WTC11 (cell line): Measurements from ENCODE around the gene CRYZ. TPM values are rescaled to one million over a fixed set of nuclear protein-coding genes. Genes with fewer than 3 reads are reported as not detected.
A peak's percentile ranks its signal among the peaks of the same experiment; 100 is the strongest.

ENCODE experiments used
- ATAC-seq: fragments of 200-7000 bp; cut with Tn5 transposase; 2 replicates; pipeline ENCODE4 v1.10.0; 2021; ENCODE audit warnings: mild to moderate bottlenecking, moderate library complexity
- CTCF ChIA-PET: fragments of 300-600 bp; sonication (Branson Sonifier 250); formaldehyde crosslinking; loops from one replicate; lab custom pipeline; 2021; ENCODE audit warnings: antibody characterized with exemption; lab: Charles Lee
- POLR2A ChIA-PET: fragments of 350-600 bp; sonication (Branson Sonifier 250); formaldehyde crosslinking; loops from one replicate; lab custom pipeline; 2021; ENCODE audit warnings: antibody characterized with exemption; lab: Charles Lee
- DNase-seq: peaks from one replicate; pipeline ENCODE4 v3.0.0; 2021; ENCODE audit warnings: low spot score
- H3K27ac Mint-ChIP-seq: 2 replicates; pipeline ENCODE4 v1.8.0; 2021; ENCODE audit warnings: mixed read lengths
- H3K27me3 Mint-ChIP-seq: 2 replicates; pipeline ENCODE4 v1.8.0; 2021; ENCODE audit warnings: low read depth, mild to moderate bottlenecking, moderate library complexity, mixed read lengths
- H3K36me3 Mint-ChIP-seq: 2 replicates; pipeline ENCODE4 v1.8.0; 2021; ENCODE audit warnings: mixed read lengths
- H3K4me1 Mint-ChIP-seq: 2 replicates; pipeline ENCODE4 v1.8.0; 2022; ENCODE audit warnings: mixed read lengths
- H3K4me3 Mint-ChIP-seq: 2 replicates; pipeline ENCODE4 v1.8.0; 2021; ENCODE audit warnings: mild to moderate bottlenecking, moderate library complexity, mixed read lengths
- H3K9me3 Mint-ChIP-seq: 2 replicates; pipeline ENCODE4 v1.8.0; 2021; ENCODE audit warnings: mixed read lengths
- ATF1 ChIP-seq: sonication (generic); formaldehyde crosslinking; IDR thresholded peaks from 2 replicates; pipeline ENCODE4 v1.8.1; 2023; ENCODE audit warnings: mild to moderate bottlenecking, moderate library complexity, missing genetic modification reagents
- CBFB ChIP-seq: sonication (generic); formaldehyde crosslinking; IDR thresholded peaks from 2 replicates; pipeline ENCODE4 v1.8.1; 2022; ENCODE audit warnings: mild to moderate bottlenecking, low read depth, missing genetic modification reagents
- ELF4 ChIP-seq: sonication (generic); formaldehyde crosslinking; IDR thresholded peaks from 2 replicates; pipeline ENCODE4 v1.8.1; 2022; ENCODE audit warnings: low read depth, mild to moderate bottlenecking, moderate library complexity, missing genetic modification reagents
- FOXJ3 ChIP-seq: sonication (generic); formaldehyde crosslinking; IDR thresholded peaks from 2 replicates; pipeline ENCODE4 v1.9.0; 2021; ENCODE audit warnings: missing genetic modification reagents, mild to moderate bottlenecking, borderline replicate concordance
- FOXP1 ChIP-seq: sonication (generic); formaldehyde crosslinking; IDR thresholded peaks from 2 replicates; pipeline ENCODE4 v1.8.0; 2022; ENCODE audit warnings: missing genetic modification reagents, mild to moderate bottlenecking, moderate library complexity, borderline replicate concordance
- GTF2I ChIP-seq: fragments of 250-450 bp; sonication (Bioruptor Pico); conservative IDR thresholded peaks from 2 replicates; pipeline ENCODE4 v1.4.0; 2021; ENCODE audit warnings: mild to moderate bottlenecking
- KAT7 ChIP-seq: sonication (generic); formaldehyde crosslinking; IDR thresholded peaks from 2 replicates; pipeline ENCODE4 v1.8.1; 2023; ENCODE audit warnings: missing genetic modification reagents, mild to moderate bottlenecking, borderline replicate concordance
- NR3C1 ChIP-seq: sonication (generic); formaldehyde crosslinking; conservative IDR thresholded peaks from 2 replicates; pipeline ENCODE4 v1.8.1; 2023; ENCODE audit warnings: low read depth, mild to moderate bottlenecking, missing genetic modification reagents
- RORB ChIP-seq: fragments of 250-450 bp; sonication (Bioruptor Pico); IDR thresholded peaks from 2 replicates; pipeline ENCODE4 v1.9.0; 2021; ENCODE audit warnings: mild to moderate bottlenecking
- SOX15 ChIP-seq: fragments of 250-450 bp; sonication (Bioruptor Pico); IDR thresholded peaks from 2 replicates; pipeline ENCODE4 v1.9.0; 2021; ENCODE audit warnings: mild to moderate bottlenecking
- TP53 ChIP-seq: sonication (generic); formaldehyde crosslinking; IDR thresholded peaks from 2 replicates; pipeline ENCODE4 v1.8.1; 2023; ENCODE audit warnings: mild to moderate bottlenecking, missing genetic modification reagents
- ZNF263 ChIP-seq: sonication (generic); formaldehyde crosslinking; IDR thresholded peaks from 2 replicates; pipeline ENCODE4 v1.8.1; 2022; ENCODE audit warnings: low read depth, mild to moderate bottlenecking, moderate library complexity, missing genetic modification reagents
- ZNF396 ChIP-seq: fragments of 250-450 bp; sonication (Bioruptor Pico); IDR thresholded peaks from 2 replicates; pipeline ENCODE4 v1.8.0; 2021; ENCODE audit warnings: mild to moderate bottlenecking, moderate library complexity, borderline replicate concordance
- ZNF423 ChIP-seq: fragments of 250-450 bp; sonication (Bioruptor Pico); IDR thresholded peaks from 2 replicates; pipeline ENCODE4 v2.1.2; 2022; ENCODE audit warnings: mild to moderate bottlenecking, moderate library complexity
- total RNA-seq: library from RNA; stranded (reverse); gene quantifications from 3 replicates; pipeline ENCODE4 v1.2.3, GENCODE V29; 2021
- TF ChIP-seq, protein P1 (sequence below): sonication (generic); formaldehyde crosslinking; IDR thresholded peaks from 2 replicates; pipeline ENCODE4 v1.8.1; 2023; ENCODE audit warnings: mild to moderate bottlenecking, missing genetic modification reagents, borderline replicate concordance
- TF ChIP-seq, protein P2 (sequence below): fragments of 200-600 bp; IDR thresholded peaks from 2 replicates; pipeline ENCODE4 v1.8.0; 2022; ENCODE audit warnings: antibody characterized with exemption
- TF ChIP-seq, protein P3 (sequence below): sonication (generic); formaldehyde crosslinking; IDR thresholded peaks from 2 replicates; pipeline ENCODE4 v1.8.0; 2022; ENCODE audit warnings: mild to moderate bottlenecking, missing genetic modification reagents
- TF ChIP-seq, protein P4 (sequence below): fragments of 250-450 bp; sonication (Bioruptor Pico); IDR thresholded peaks from 2 replicates; pipeline ENCODE4 v1.9.0; 2021; ENCODE audit warnings: mild to moderate bottlenecking

CRYZ gene
- total RNA-seq, 1 experiment from 2014 or later: 42.2 TPM

DNA sequence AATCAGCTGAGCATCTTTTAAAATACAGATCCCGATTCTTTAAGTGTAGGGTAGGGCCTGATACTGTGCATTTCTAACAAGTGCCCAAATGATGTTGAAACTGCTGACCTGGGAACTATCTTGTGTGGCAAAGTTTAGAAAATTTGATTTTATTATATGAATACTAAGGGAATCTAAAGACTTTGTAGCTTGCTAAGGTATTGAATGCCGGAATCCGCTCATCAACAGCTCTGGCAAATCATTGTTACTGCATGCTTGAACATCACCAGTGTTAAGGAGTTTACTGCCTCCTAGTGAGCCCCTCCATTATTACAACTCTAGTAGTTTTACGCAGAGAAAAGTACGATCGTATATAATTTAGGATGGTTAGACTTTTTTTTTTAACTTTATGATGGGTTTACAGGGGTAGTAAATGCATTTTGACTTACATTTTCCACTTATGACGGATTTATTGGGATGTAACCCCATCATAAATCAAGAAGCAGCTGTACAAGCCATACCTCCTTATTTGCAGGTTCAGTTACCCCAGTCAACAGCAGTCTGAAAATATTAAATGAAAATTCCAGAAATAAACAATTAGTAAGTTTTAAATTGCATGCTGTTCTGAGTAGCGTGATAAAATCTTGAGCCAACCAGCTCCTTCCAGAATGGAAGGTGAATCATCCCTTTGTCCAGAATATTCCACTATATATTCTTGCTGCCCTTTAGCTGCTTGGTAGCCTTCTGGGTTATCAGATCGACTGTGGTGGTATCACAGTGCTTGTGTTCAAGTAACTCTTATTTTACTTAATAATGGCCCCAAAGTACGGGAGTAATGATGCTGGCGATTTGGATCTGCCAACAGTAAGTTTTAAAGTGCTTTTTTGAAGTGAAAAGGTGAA lies 994 bp upstream of the CRYZ start:
- peaks cover 34% of the 10 kb centered on the region for H3K4me1 Mint-ChIP-seq
- H3K36me3 Mint-ChIP-seq: peaks cover 24% of the 10 kb centered on the region
- H3K9me3 Mint-ChIP-seq: peaks cover 5% of the 10 kb centered on the region; the same call in 1 of the 2 replicates
- H3K27ac Mint-ChIP-seq: peak overlapping the region; percentile 100
- TF ChIP-seq ATF1: no peak
- TF ChIP-seq ZNF396: no peak
- TF ChIP-seq TP53 (CRISPR knock-in tag): no peak
- no peak for TF ChIP-seq GTF2I (CRISPR knock-in tag)
- no peak for TF ChIP-seq CBFB (CRISPR knock-in tag)
- TF ChIP-seq FOXP1 (CRISPR knock-in tag): no peak
- no peak for TF ChIP-seq KAT7 (CRISPR knock-in tag)
- TF ChIP-seq ZNF263 (CRISPR knock-in tag): no peak
- no peak for TF ChIP-seq NR3C1 (CRISPR knock-in tag)
- TF ChIP-seq, protein P1, sequence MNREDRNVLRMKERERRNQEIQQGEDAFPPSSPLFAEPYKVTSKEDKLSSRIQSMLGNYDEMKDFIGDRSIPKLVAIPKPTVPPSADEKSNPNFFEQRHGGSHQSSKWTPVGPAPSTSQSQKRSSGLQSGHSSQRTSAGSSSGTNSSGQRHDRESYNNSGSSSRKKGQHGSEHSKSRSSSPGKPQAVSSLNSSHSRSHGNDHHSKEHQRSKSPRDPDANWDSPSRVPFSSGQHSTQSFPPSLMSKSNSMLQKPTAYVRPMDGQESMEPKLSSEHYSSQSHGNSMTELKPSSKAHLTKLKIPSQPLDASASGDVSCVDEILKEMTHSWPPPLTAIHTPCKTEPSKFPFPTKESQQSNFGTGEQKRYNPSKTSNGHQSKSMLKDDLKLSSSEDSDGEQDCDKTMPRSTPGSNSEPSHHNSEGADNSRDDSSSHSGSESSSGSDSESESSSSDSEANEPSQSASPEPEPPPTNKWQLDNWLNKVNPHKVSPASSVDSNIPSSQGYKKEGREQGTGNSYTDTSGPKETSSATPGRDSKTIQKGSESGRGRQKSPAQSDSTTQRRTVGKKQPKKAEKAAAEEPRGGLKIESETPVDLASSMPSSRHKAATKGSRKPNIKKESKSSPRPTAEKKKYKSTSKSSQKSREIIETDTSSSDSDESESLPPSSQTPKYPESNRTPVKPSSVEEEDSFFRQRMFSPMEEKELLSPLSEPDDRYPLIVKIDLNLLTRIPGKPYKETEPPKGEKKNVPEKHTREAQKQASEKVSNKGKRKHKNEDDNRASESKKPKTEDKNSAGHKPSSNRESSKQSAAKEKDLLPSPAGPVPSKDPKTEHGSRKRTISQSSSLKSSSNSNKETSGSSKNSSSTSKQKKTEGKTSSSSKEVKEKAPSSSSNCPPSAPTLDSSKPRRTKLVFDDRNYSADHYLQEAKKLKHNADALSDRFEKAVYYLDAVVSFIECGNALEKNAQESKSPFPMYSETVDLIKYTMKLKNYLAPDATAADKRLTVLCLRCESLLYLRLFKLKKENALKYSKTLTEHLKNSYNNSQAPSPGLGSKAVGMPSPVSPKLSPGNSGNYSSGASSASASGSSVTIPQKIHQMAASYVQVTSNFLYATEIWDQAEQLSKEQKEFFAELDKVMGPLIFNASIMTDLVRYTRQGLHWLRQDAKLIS (CRISPR knock-in tag): no peak
- TF ChIP-seq, protein P2, sequence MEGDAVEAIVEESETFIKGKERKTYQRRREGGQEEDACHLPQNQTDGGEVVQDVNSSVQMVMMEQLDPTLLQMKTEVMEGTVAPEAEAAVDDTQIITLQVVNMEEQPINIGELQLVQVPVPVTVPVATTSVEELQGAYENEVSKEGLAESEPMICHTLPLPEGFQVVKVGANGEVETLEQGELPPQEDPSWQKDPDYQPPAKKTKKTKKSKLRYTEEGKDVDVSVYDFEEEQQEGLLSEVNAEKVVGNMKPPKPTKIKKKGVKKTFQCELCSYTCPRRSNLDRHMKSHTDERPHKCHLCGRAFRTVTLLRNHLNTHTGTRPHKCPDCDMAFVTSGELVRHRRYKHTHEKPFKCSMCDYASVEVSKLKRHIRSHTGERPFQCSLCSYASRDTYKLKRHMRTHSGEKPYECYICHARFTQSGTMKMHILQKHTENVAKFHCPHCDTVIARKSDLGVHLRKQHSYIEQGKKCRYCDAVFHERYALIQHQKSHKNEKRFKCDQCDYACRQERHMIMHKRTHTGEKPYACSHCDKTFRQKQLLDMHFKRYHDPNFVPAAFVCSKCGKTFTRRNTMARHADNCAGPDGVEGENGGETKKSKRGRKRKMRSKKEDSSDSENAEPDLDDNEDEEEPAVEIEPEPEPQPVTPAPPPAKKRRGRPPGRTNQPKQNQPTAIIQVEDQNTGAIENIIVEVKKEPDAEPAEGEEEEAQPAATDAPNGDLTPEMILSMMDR: no peak; the same call in 1 of the 2 replicates
- TF ChIP-seq, protein P3, sequence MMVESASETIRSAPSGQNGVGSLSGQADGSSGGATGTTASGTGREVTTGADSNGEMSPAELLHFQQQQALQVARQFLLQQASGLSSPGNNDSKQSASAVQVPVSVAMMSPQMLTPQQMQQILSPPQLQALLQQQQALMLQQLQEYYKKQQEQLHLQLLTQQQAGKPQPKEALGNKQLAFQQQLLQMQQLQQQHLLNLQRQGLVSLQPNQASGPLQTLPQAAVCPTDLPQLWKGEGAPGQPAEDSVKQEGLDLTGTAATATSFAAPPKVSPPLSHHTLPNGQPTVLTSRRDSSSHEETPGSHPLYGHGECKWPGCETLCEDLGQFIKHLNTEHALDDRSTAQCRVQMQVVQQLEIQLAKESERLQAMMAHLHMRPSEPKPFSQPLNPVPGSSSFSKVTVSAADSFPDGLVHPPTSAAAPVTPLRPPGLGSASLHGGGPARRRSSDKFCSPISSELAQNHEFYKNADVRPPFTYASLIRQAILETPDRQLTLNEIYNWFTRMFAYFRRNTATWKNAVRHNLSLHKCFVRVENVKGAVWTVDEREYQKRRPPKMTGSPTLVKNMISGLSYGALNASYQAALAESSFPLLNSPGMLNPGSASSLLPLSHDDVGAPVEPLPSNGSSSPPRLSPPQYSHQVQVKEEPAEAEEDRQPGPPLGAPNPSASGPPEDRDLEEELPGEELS (CRISPR knock-in tag): no peak
- TF ChIP-seq, protein P4, sequence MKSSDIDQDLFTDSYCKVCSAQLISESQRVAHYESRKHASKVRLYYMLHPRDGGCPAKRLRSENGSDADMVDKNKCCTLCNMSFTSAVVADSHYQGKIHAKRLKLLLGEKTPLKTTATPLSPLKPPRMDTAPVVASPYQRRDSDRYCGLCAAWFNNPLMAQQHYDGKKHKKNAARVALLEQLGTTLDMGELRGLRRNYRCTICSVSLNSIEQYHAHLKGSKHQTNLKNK: no peak
- TF ChIP-seq RORB: no peak
- TF ChIP-seq ZNF423 (CRISPR knock-in tag): no peak
- no peak for TF ChIP-seq ELF4 (CRISPR knock-in tag)
- no peak for TF ChIP-seq SOX15 (CRISPR knock-in tag)
- TF ChIP-seq FOXJ3: no peak
- POLR2A ChIA-PET: interaction anchor here (1.1 to 1.4 kb wide), 2 partner anchors 11 to 19 kb away, joined by 3 to 4 read pairs; no protein-coding TSS in a partner anchor
- CTCF ChIA-PET: interaction anchor here (0.6 to 2.5 kb wide), 13 partner anchors 10 to 882 kb away, joined by 3 to 19 read pairs (median 4); partner anchors contain the start of gene ERICH3
- peak; percentile 54 for ATAC-seq
- H3K27me3 Mint-ChIP-seq: no peaks in the 10 kb centered on the region
- peak overlapping the region; percentile 92 for H3K4me3 Mint-ChIP-seq
- DNase-seq: no peak
